HepG2 (cell line): ENCODE data around the gene ANKRD11. TPM values are rescaled to one million over a fixed set of nuclear protein-coding genes. Genes with fewer than 3 reads are reported as not detected.

Experiments
- ATF1 ChIP-seq: IDR thresholded peaks from 2 replicates; pipeline ENCODE4 v1.6.1; 2016; ENCODE audit warnings: mild to moderate bottlenecking, control low read depth
- DBP ChIP-seq: sonication (generic); formaldehyde crosslinking; IDR thresholded peaks from 2 replicates; pipeline ENCODE4 v1.4.0; 2020; ENCODE audit warnings: missing genetic modification reagents; ENCODE audit errors: not compliant biosample characterization
- DZIP1 ChIP-seq: sonication (generic); formaldehyde crosslinking; IDR thresholded peaks from 2 replicates; pipeline ENCODE4 v1.5.0; 2020; ENCODE audit warnings: mild to moderate bottlenecking, missing genetic modification reagents
- EHMT2 ChIP-seq: fragments of 200-600 bp; sonication (generic); IDR thresholded peaks from 2 replicates; pipeline ENCODE4 v1.7.0; 2017; ENCODE audit warnings: antibody characterized with exemption, low read depth, low read length, borderline replicate concordance
- FOXP1 ChIP-seq, 2 experiments: fragments of 450-650 bp in 1 of 2; IDR thresholded peaks; 2 replicates each; pipeline ENCODE4 v1.6.1; 2017 to 2018; ENCODE audit warnings: antibody characterized with exemption in 1 of 2
- FUBP1 ChIP-seq: sonication (generic); formaldehyde crosslinking; IDR thresholded peaks from 2 replicates; pipeline ENCODE4 v1.5.1; 2020; ENCODE audit warnings: missing genetic modification reagents, mild to moderate bottlenecking, borderline replicate concordance
- HCFC1 ChIP-seq: fragments of 150-350 bp; IDR thresholded peaks from 2 replicates; pipeline ENCODE4 v1.6.1; 2014; ENCODE audit warnings: low read depth, low read length
- KMT2A ChIP-seq: sonication (generic); formaldehyde crosslinking; IDR thresholded peaks from 2 replicates; pipeline ENCODE4 v1.4.0; 2020; ENCODE audit warnings: missing genetic modification reagents
- MAFF ChIP-seq: IDR thresholded peaks from 2 replicates; pipeline ENCODE4 v1.6.1; 2011; ENCODE audit warnings: low read depth, low read length, improper control_type of control experiment
- NCOR1 ChIP-seq: fragments of 200-600 bp; sonication (generic); IDR thresholded peaks from 2 replicates; pipeline ENCODE4 v1.7.0; 2017; ENCODE audit warnings: antibody characterized with exemption, low read length, borderline replicate concordance
- PAX8 ChIP-seq: sonication (generic); formaldehyde crosslinking; IDR thresholded peaks from 2 replicates; pipeline ENCODE4 v1.8.0; 2022; ENCODE audit warnings: mild to moderate bottlenecking, missing genetic modification reagents, borderline replicate concordance
- PHF5A ChIP-seq: IDR thresholded peaks from one replicate; pipeline ENCODE4 v1.6.1; 2018; ENCODE audit warnings: low read depth, missing genetic modification reagents; ENCODE audit not compliant: unreplicated experiment
- PHF8 ChIP-seq: sonication (generic); formaldehyde crosslinking; IDR thresholded peaks from 2 replicates; pipeline ENCODE4 v1.5.0; 2020; ENCODE audit warnings: missing genetic modification reagents
- RBM39 ChIP-seq: fragments of 200-400 bp; formaldehyde crosslinking; IDR thresholded peaks from one replicate; pipeline ENCODE4 v1.6.1; 2018; ENCODE audit warnings: antibody characterized with exemption, mild to moderate bottlenecking, low read depth, low read length; ENCODE audit not compliant: poor library complexity, severe bottlenecking
- XBP1 ChIP-seq: sonication (generic); formaldehyde crosslinking; IDR thresholded peaks from 2 replicates; pipeline ENCODE4 v1.5.0; 2020; ENCODE audit warnings: missing genetic modification reagents
- ZKSCAN5 ChIP-seq: sonication (generic); formaldehyde crosslinking; IDR thresholded peaks from 2 replicates; pipeline ENCODE4 v1.5.1; 2020; ENCODE audit warnings: mild to moderate bottlenecking, missing genetic modification reagents
- ZNF687 ChIP-seq: sonication (generic); formaldehyde crosslinking; IDR thresholded peaks from 2 replicates; pipeline ENCODE4 v1.5.1; 2020; ENCODE audit warnings: mild to moderate bottlenecking, missing genetic modification reagents, moderate library complexity
- polyA plus RNA-seq, 8 experiments: library from polyadenylated mRNA; depleted of rRNA in 3 of 8; stranded (reverse) in 7 of 8; unstranded in 1 of 8; fragments of >200 nt; fragmentation: Illumina TruSeq in 4 of 8; extraction: Trizol in 4 of 8; gene quantifications; 2 replicates each; pipeline versions ENCODE4 v1.2.1 to v1.2.3, GENCODE V29; 2011 to 2016; ENCODE audit warnings: low read depth in 4 of 8, missing spikeins in 1 of 8, mixed read lengths in 1 of 8; ENCODE audit not compliant: insufficient read depth in 1 of 8
- total RNA-seq, 5 experiments: library from RNA; depleted of rRNA; stranded (reverse); fragments of >200 nt; fragmentation: Illumina TruSeq; extraction: Trizol; gene quantifications; 2 replicates each; pipeline ENCODE4 v1.2.3, GENCODE V29; 2016; ENCODE audit warnings: low read depth in 1 of 5
- TF ChIP-seq, protein P1 (sequence below): sonication (generic); formaldehyde crosslinking; IDR thresholded peaks from 2 replicates; pipeline ENCODE4 v1.5.0; 2020; ENCODE audit warnings: missing genetic modification reagents, mild to moderate bottlenecking, borderline replicate concordance

ANKRD11 gene
- total and polyA plus RNA-seq, 2 of the 13 experiments (the other 11 are each of a cell fraction or from before 2014, with no cell fraction given) = 21.4 to 38.4 TPM

- TF ChIP-seq FUBP1 (CRISPR knock-in tag) = no peak
- TF ChIP-seq ZKSCAN5 (CRISPR knock-in tag) = no peak
- no peak for TF ChIP-seq PHF8
- no peak for TF ChIP-seq MAFF
- no peak for TF ChIP-seq HCFC1
- TF ChIP-seq, protein P1, sequence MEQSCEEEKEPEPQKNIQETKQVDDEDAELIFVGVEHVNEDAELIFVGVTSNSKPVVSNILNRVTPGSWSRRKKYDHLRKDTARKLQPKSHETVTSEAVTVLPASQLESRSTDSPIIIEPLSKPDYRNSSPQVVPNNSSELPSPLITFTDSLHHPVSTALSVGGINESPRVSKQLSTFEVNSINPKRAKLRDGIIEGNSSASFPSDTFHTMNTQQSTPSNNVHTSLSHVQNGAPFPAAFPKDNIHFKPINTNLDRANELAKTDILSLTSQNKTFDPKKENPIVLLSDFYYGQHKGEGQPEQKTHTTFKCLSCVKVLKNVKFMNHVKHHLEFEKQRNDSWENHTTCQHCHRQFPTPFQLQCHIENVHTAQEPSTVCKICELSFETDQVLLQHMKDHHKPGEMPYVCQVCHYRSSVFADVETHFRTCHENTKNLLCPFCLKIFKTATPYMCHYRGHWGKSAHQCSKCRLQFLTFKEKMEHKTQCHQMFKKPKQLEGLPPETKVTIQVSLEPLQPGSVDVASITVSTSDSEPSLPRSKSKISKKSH (CRISPR knock-in tag) = 0 out of 2 replicates have a peak, but pooled peaks have one; percentile 64
- TF ChIP-seq XBP1 = no peak
- TF ChIP-seq PHF5A (CRISPR knock-in tag) = no peak
- TF ChIP-seq NCOR1 = no peak
- no peak for TF ChIP-seq EHMT2
- no peak for TF ChIP-seq FOXP1 (IDR thresholded peaks at IDR 0.05)
- TF ChIP-seq FOXP1 (CRISPR knock-in tag; IDR thresholded peaks at IDR 0.05) = no peak; the same call in 1 of the 2 replicates
- no peak for TF ChIP-seq RBM39
- TF ChIP-seq PAX8 (CRISPR knock-in tag) = no peak
- peak; percentile 85 for TF ChIP-seq ZNF687
- no peak for TF ChIP-seq ATF1
- TF ChIP-seq DBP (CRISPR knock-in tag) = no peak
- peak; percentile 51; the same call in 1 of the 2 replicates for TF ChIP-seq KMT2A (CRISPR knock-in tag)
- TF ChIP-seq DZIP1 (CRISPR knock-in tag) = no peak
Observed at GRCh38 chr16:89417352-89417751, 73.0 kb downstream of the ANKRD11 start (continued).
